KMS-11 (cell line): ENCODE data around the gene TNFSF10.

Experiments
- H2AFZ ChIP-seq: fragments of 200-600 bp; sonication (generic); 2 replicates; pipeline ENCODE4 v1.6.1; 2016; ENCODE audit warnings: antibody characterized with exemption, mixed run types, low read depth
- H3K27ac ChIP-seq: fragments of 200-600 bp; sonication (generic); 2 replicates; pipeline ENCODE4 v1.6.1; 2016; ENCODE audit warnings: mild to moderate bottlenecking, mixed run types
- H3K27me3 ChIP-seq: fragments of 200-600 bp; sonication (generic); 2 replicates; pipeline ENCODE4 v1.6.1; 2017; ENCODE audit warnings: mild to moderate bottlenecking, low read depth, mixed run types, moderate library complexity; ENCODE audit not compliant: insufficient read depth
- H3K36me3 ChIP-seq: fragments of 200-600 bp; sonication (generic); 2 replicates; pipeline ENCODE4 v1.6.1; 2017; ENCODE audit warnings: mild to moderate bottlenecking, mixed run types; ENCODE audit not compliant: insufficient read depth
- H3K4me1 ChIP-seq: fragments of 200-600 bp; sonication (generic); 2 replicates; pipeline ENCODE4 v1.6.1; 2016; ENCODE audit warnings: mild to moderate bottlenecking, low read depth, mixed run types; ENCODE audit not compliant: poor library complexity, severe bottlenecking
- H3K4me2 ChIP-seq: fragments of 200-600 bp; sonication (generic); 2 replicates; pipeline ENCODE4 v1.7.0; 2016; ENCODE audit warnings: mild to moderate bottlenecking, mixed run types
- H3K4me3 ChIP-seq: fragments of 200-600 bp; sonication (generic); IDR thresholded peaks from 2 replicates; pipeline ENCODE4 v1.6.1; 2017; ENCODE audit warnings: low read depth, low read length, mixed read lengths; ENCODE audit not compliant: insufficient read depth
- H3K79me2 ChIP-seq: fragments of 200-600 bp; sonication (generic); 2 replicates; pipeline ENCODE4 v1.6.1; 2016; ENCODE audit warnings: low read depth, mixed run types; ENCODE audit not compliant: insufficient read depth
- H3K9ac ChIP-seq: fragments of 200-600 bp; sonication (generic); 2 replicates; pipeline ENCODE4 v1.6.1; 2016; ENCODE audit warnings: mild to moderate bottlenecking, mixed run types
- H4K20me1 ChIP-seq: fragments of 200-600 bp; sonication (generic); 2 replicates; pipeline ENCODE4 v1.6.1; 2016; ENCODE audit warnings: mild to moderate bottlenecking, mixed run types; ENCODE audit not compliant: insufficient read depth
- TF ChIP-seq, protein P1 (sequence below): fragments of 200-600 bp; sonication (generic); conservative IDR thresholded peaks from 2 replicates; pipeline ENCODE4 v1.6.1; 2017; ENCODE audit warnings: low read depth, mild to moderate bottlenecking, antibody characterized with exemption, low read length, moderate library complexity, mixed read lengths

The TNFSF10 gene

GRCh38 chr3:172539273-172539672 lies 16.0 kb upstream of the TNFSF10 start:
- Histone ChIP-seq H3K4me2 (no peak overlapping the region), H3K27ac (no peak overlapping the region), H2AFZ (no peak overlapping the region), H3K9ac (no peak overlapping the region), H3K27me3 (no peaks in the 10 kb centered on the region), H3K4me3 (no peak overlapping the region), H4K20me1 (no peaks in the 10 kb centered on the region), H3K79me2 (no peaks in the 10 kb centered on the region), H3K4me1 (no peaks in the 10 kb centered on the region), H3K36me3 (no peaks in the 10 kb centered on the region)
- TF ChIP-seq, protein P1, sequence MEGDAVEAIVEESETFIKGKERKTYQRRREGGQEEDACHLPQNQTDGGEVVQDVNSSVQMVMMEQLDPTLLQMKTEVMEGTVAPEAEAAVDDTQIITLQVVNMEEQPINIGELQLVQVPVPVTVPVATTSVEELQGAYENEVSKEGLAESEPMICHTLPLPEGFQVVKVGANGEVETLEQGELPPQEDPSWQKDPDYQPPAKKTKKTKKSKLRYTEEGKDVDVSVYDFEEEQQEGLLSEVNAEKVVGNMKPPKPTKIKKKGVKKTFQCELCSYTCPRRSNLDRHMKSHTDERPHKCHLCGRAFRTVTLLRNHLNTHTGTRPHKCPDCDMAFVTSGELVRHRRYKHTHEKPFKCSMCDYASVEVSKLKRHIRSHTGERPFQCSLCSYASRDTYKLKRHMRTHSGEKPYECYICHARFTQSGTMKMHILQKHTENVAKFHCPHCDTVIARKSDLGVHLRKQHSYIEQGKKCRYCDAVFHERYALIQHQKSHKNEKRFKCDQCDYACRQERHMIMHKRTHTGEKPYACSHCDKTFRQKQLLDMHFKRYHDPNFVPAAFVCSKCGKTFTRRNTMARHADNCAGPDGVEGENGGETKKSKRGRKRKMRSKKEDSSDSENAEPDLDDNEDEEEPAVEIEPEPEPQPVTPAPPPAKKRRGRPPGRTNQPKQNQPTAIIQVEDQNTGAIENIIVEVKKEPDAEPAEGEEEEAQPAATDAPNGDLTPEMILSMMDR = no peak

DNA sequence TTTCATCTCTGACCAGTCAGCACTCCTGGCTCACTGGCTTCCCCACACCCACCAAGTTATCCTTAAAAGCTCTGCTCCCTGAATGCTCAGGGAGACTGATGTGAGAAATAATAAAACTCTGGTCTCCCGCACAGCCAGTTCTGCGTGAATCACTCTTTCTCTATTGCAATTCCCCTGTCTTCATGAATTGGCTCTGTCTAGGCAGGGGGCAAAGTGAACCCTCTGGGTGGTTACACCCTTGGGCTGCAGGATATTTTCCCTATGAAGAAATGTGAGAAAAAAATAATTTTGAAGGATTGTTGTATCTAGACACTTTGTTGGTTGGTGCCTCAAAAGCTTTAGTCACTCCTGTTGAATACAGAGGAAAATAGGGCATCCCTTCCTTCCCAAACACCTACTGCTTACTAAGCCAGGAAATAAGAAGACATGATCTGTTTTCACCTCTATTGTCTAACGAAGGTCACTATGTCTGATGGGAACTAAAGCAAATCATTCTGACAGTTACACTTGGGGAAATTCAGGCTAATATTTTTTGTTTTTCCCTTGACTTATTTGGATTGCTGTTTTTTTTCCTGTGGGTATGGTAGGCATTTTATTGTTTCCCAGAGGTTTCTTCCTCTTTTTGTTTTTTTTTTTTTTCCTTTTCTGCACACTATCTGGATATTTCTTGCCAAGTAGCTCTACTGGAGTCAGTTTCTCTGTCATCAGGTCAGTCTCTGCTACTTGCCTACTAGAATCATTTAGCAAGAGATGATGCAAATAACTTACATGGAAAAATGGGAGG lies 15.3 kb upstream of the TNFSF10 start:
- Histone ChIP-seq H3K36me3 (no peaks in the 10 kb centered on the region), H3K9ac (no peak overlapping the region), H3K79me2 (no peaks in the 10 kb centered on the region), H3K27me3 (no peaks in the 10 kb centered on the region), H3K4me2 (no peak overlapping the region), H3K27ac (no peak overlapping the region), H4K20me1 (no peaks in the 10 kb centered on the region), H2AFZ (no peak overlapping the region), H3K4me1 (no peaks in the 10 kb centered on the region), H3K4me3 (no peak overlapping the region)
- TF ChIP-seq, protein P1 = no peak

GRCh38 chr3:172537507-172538158 lies 14.4 kb upstream of the TNFSF10 start:
- Histone ChIP-seq H3K9ac (no peak overlapping the region), H3K27ac (no peak overlapping the region), H2AFZ (no peak overlapping the region), H3K27me3 (no peaks in the 10 kb centered on the region), H3K4me2 (no peak overlapping the region), H3K36me3 (no peaks in the 10 kb centered on the region), H4K20me1 (no peaks in the 10 kb centered on the region), H3K79me2 (no peaks in the 10 kb centered on the region), H3K4me1 (no peaks in the 10 kb centered on the region), H3K4me3 (no peak overlapping the region)
- TF ChIP-seq, protein P1 = no peak

DNA sequence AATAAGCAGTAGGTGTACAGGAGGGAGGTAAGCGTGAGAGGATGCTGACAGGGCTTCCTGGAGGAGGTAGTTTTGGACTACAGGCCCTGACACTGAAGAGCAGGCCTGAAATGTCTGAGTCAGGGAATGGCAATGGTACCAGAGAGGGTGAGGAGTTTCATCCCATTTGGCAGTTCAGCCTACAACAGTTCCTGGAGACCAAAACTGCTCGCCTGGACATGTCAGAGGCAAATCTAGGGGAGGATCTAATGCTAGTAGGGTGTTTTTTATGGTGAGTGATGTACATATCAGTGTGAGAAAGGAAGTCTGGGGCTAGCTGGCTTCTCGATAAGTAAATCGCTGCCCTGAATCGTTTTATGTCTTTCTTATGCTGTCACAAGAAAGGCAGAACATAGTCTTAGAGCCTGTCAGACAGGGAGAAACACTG lies 13.8 kb upstream of the TNFSF10 start:
- Histone ChIP-seq H3K4me3 (no peak overlapping the region), H3K4me1 (no peaks in the 10 kb centered on the region), H3K4me2 (no peak overlapping the region), H3K36me3 (no peaks in the 10 kb centered on the region), H3K27me3 (no peaks in the 10 kb centered on the region), H2AFZ (no peak overlapping the region), H4K20me1 (no peaks in the 10 kb centered on the region), H3K79me2 (no peaks in the 10 kb centered on the region), H3K27ac (no peak overlapping the region), H3K9ac (no peak overlapping the region)
- TF ChIP-seq, protein P1 = no peak
